ENCODE measurements around the gene RUNDC1.
A peak's percentile ranks its signal among the peaks of the same experiment; 100 is the strongest.

Gene RUNDC1

DNA sequence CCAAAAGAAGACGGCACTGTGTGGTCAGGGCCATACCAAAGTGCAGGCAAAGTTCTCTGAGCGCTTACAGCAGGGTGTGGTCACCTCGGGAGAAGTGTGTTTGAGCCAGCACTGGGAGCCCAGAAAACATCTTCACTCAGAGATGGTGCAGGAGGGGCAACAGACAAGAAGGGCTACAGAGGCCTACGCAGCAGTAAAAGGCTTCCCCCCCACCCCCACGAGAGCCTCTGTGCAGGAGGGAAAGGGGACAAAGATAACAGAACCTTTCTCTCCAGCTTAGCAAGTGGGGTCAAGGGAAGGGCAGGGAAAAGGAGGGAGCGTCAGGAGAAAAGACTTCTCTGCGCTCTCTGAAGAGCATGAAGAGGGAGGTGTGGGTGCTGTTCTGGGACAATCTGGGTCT, 39.1 kb downstream of the RUNDC1 start:
- Histone ChIP-seq H3K36me3 (ENCODE audit: control insufficient read depth in 2 of 2, insufficient read depth in 1 of 2, low read length in 2 of 2) (peaks cover 0 to 39% of the 10 kb centered on the region in 2 experiments; a peak in 2 of 3 replicates), H3K4me3 (ENCODE audit: low read depth, low read length) (no peak overlapping the region), H3K27ac (ENCODE audit: extremely low read depth, low read depth, low read length) (no peak overlapping the region), H3K9me3 (ENCODE audit: control insufficient read depth, insufficient read depth, low read depth, low read length) (no peaks in the 10 kb centered on the region), H3K4me1 (ENCODE audit: control insufficient read depth, insufficient read depth, low read length) (peaks cover 12% of the 10 kb centered on the region)
- CTCF ChIA-PET: interaction anchor here (1.0 to 1.1 kb wide), 2 partner anchors 21 to 464 kb away, joined by 3 to 4 read pairs; partner anchors contain the start of genes DHX8 and RPL27
- peak; percentile 67; the same call in 1 of the 2 replicates for TF ChIP-seq ZNF341 (tag by site-specific recombination; IDR thresholded peaks at IDR 0.05; ENCODE audit: low read depth)
- peak; percentile 28; the same call in 1 of the 2 replicates for TF ChIP-seq GLIS1 (tag by site-specific recombination; IDR thresholded peaks at IDR 0.05)
- TF ChIP-seq KLF17 (tag by site-specific recombination; IDR thresholded peaks at IDR 0.05): 0 out of 2 replicates have a peak, but pooled peaks have one; percentile 25
- no peak for TF ChIP-seq ZNF596 (tag by site-specific recombination; IDR thresholded peaks at IDR 0.05)
- TF ChIP-seq ZBTB48 (tag by site-specific recombination; IDR thresholded peaks at IDR 0.05): peak; percentile 15; the same call in 1 of the 2 replicates
- TF ChIP-seq PRDM10 (tag by site-specific recombination; IDR thresholded peaks at IDR 0.05): 0 out of 2 replicates have a peak, but pooled peaks have one; percentile 24
- TF ChIP-seq PRDM1 (tag by site-specific recombination; IDR thresholded peaks at IDR 0.05): peak; percentile 85
- TF ChIP-seq ZNF133 (tag by site-specific recombination; IDR thresholded peaks at IDR 0.05): no peak
- POLR2A ChIA-PET: interaction anchor here (0.6 to 1.6 kb wide), 3 partner anchors 9 to 21 kb away, joined by 3 to 7 read pairs (median 3); partner anchors contain the start of gene RPL27

GRCh38 chr17:43020030-43020621, 39.8 kb downstream of the RUNDC1 start:
- Histone ChIP-seq H3K4me1 (ENCODE audit: control insufficient read depth, insufficient read depth, low read length) (peaks cover 12% of the 10 kb centered on the region), H3K27ac (ENCODE audit: extremely low read depth, low read depth, low read length) (no peak overlapping the region), H3K36me3 (ENCODE audit: control insufficient read depth in 2 of 2, insufficient read depth in 1 of 2, low read length in 2 of 2) (peaks cover 0 to 32% of the 10 kb centered on the region in 2 experiments; a peak in 2 of 3 replicates), H3K4me3 (ENCODE audit: low read depth, low read length) (no peak overlapping the region), H3K9me3 (ENCODE audit: control insufficient read depth, insufficient read depth, low read depth, low read length) (no peaks in the 10 kb centered on the region)
- TF ChIP-seq ZNF398 (tag by site-specific recombination; IDR thresholded peaks at IDR 0.05) (peak; percentile 51; the same call in 1 of the 2 replicates), TSHZ1 (tag by site-specific recombination; IDR thresholded peaks at IDR 0.05; ENCODE audit: borderline replicate concordance) (no peak)
- ChIA-PET CTCF (interaction anchor here (1.3 kb wide), 1 partner anchor 14 kb away, joined by 3 read pairs; no protein-coding TSS in a partner anchor), POLR2A (interaction anchor here (0.5 to 3.0 kb wide), 4 partner anchors 8 to 511 kb away, joined by 3 to 36 read pairs (median 10); partner anchors contain the start of gene RPL27)

Data from HEK293 (cell line).